ENCODE results near the gene ARRB1.

ARRB1 gene

GRCh38 chr11:75246671-75247350 lies 104.7 kb downstream of the ARRB1 start:
- no peak for DNase-seq (ENCODE audit: low spot score)

GRCh38 chr11:75246006-75246670 lies 105.3 kb downstream of the ARRB1 start:
- no peak for DNase-seq (ENCODE audit: low spot score)

GRCh38 chr11:75245356-75246005 lies 106.0 kb downstream of the ARRB1 start:
- no peak for DNase-seq (ENCODE audit: low spot score)

- no peak for DNase-seq (ENCODE audit: low spot score)
These were observed 107.2 kb downstream of the ARRB1 start for GRCh38 chr11:75244052-75244814.

GRCh38 chr11:75242722-75243600 lies 108.5 kb downstream of the ARRB1 start:
- DNase-seq (ENCODE audit: low spot score), result no peak

GRCh38 chr11:75241906-75242644 lies 109.4 kb downstream of the ARRB1 start:
- DNase-seq (ENCODE audit: low spot score), result no peak

- peak; percentile 36 for DNase-seq (ENCODE audit: low spot score)
These were observed 110.2 kb downstream of the ARRB1 start for GRCh38 chr11:75241036-75241905.

GRCh38 chr11:75240311-75241035 lies 111.0 kb downstream of the ARRB1 start, which contains the start of gene TPBGL:
TPBGL (plus strand) TSS chr11:75240774; CDS start chr11:75241050, 276 bp downstream.
- no peak for DNase-seq (ENCODE audit: low spot score)

GRCh38 chr11:75239531-75240290 lies 111.8 kb downstream of the ARRB1 start:
- no peak for DNase-seq (ENCODE audit: low spot score)

GRCh38 chr11:75238595-75239440 lies 112.6 kb downstream of the ARRB1 start:
- no peak for DNase-seq (ENCODE audit: low spot score)

- no peak for DNase-seq (ENCODE audit: low spot score)
These were observed 114.4 kb downstream of the ARRB1 start for GRCh38 chr11:75237050-75237449.

GRCh38 chr11:75236062-75236461 lies 115.4 kb downstream of the ARRB1 start:
- DNase-seq (ENCODE audit: low spot score), result no peak

- peak; percentile 41 for DNase-seq (ENCODE audit: low spot score)
These were observed 117.7 kb downstream of the ARRB1 start for GRCh38 chr11:75233754-75234172.

GRCh38 chr11:75230621-75231020 lies 120.8 kb downstream of the ARRB1 start:
- DNase-seq (ENCODE audit: low spot score), result no peak

GRCh38 chr11:75229466-75229865 lies 122.0 kb downstream of the ARRB1 start:
- no peak for DNase-seq (ENCODE audit: low spot score)

GRCh38 chr11:75225794-75226193 lies 125.7 kb downstream of the ARRB1 start:
- DNase-seq (ENCODE audit: low spot score), result no peak

- DNase-seq (ENCODE audit: low spot score), result no peak
These were observed 127.4 kb downstream of the ARRB1 start for GRCh38 chr11:75223954-75224643.
